Keratinocyte (primary cell): ENCODE data around the gene PRCP. TPM values are rescaled to one million over a fixed set of nuclear protein-coding genes. Genes with fewer than 3 reads are reported as not detected.

Experiments
- DNase-seq: peaks from one replicate; pipeline ENCODE4 v3.0.0-alpha.2; 2011; ENCODE audit warnings: low read depth, missing footprints, low spot score
- FAIRE-seq: peaks from 2 replicates; lab custom pipeline; 2011; peaks lifted over from hg19 to GRCh38; lab: Jason Lieb, UNC
- H2AFZ ChIP-seq: 2 replicates; pipeline ENCODE4 v1.6.0; 2012; ENCODE audit warnings: low read length, control low read depth, inconsistent platforms; ENCODE audit not compliant: control insufficient read depth
- H3K27ac ChIP-seq: 2 replicates; pipeline ENCODE4 v1.5.1; 2011; ENCODE audit warnings: low read length; ENCODE audit not compliant: control insufficient read depth, insufficient read depth
- H3K27me3 ChIP-seq: 3 replicates; pipeline ENCODE4 v1.6.0; 2011; ENCODE audit warnings: low read length; ENCODE audit not compliant: control insufficient read depth, insufficient read depth; ENCODE audit errors: extremely low read depth
- H3K36me3 ChIP-seq, 2 experiments: 2 replicates in 1 of 2; 3 replicates in 1 of 2; pipeline ENCODE4 v1.5.1; 2011; ENCODE audit warnings: low read length in 2 of 2, mild to moderate bottlenecking in 1 of 2; ENCODE audit not compliant: control insufficient read depth in 2 of 2, insufficient read depth in 2 of 2; ENCODE audit errors: extremely low read depth in 1 of 2
- H3K4me1 ChIP-seq: 3 replicates; pipeline ENCODE4 v1.5.1; 2011; ENCODE audit warnings: low read length; ENCODE audit not compliant: control insufficient read depth, insufficient read depth; ENCODE audit errors: extremely low read depth
- H3K4me2 ChIP-seq: 3 replicates; pipeline ENCODE4 v1.6.0; 2011; ENCODE audit warnings: low read depth, low read length; ENCODE audit not compliant: control insufficient read depth, insufficient read depth; ENCODE audit errors: extremely low read depth
- H3K4me3 ChIP-seq, 3 experiments: fragments of 200-600 bp in 1 of 3; sonication (generic) in 1 of 3; 2 replicates in 2 of 3; 3 replicates in 1 of 3; pipeline ENCODE4 v1.5.1; 2011 to 2016; ENCODE audit warnings: low read length in 3 of 3, mild to moderate bottlenecking in 3 of 3, control low read depth in 2 of 3, inconsistent platforms in 1 of 3, low read depth in 1 of 3, mixed read lengths in 1 of 3, mixed run types in 1 of 3, moderate library complexity in 1 of 3; ENCODE audit not compliant: control insufficient read depth in 2 of 3, insufficient read depth in 2 of 3; ENCODE audit errors: extremely low read depth in 1 of 3
- H3K79me2 ChIP-seq: 2 replicates; pipeline ENCODE4 v1.6.0; 2012; ENCODE audit warnings: low read length; ENCODE audit not compliant: control insufficient read depth, insufficient read depth
- H3K9ac ChIP-seq: 3 replicates; pipeline ENCODE4 v1.6.0; 2011; ENCODE audit warnings: low read length; ENCODE audit not compliant: control insufficient read depth, insufficient read depth; ENCODE audit errors: extremely low read depth
- H3K9me1 ChIP-seq: 3 replicates; pipeline ENCODE4 v1.6.0; 2011; ENCODE audit warnings: low read length; ENCODE audit not compliant: control insufficient read depth, insufficient read depth; ENCODE audit errors: extremely low read depth
- H3K9me3 ChIP-seq: 2 replicates; pipeline ENCODE4 v1.5.1; 2012; ENCODE audit warnings: low read depth, low read length; ENCODE audit not compliant: control insufficient read depth
- H4K20me1 ChIP-seq: 3 replicates; pipeline ENCODE4 v1.6.0; 2011; ENCODE audit warnings: low read length; ENCODE audit not compliant: control insufficient read depth, insufficient read depth; ENCODE audit errors: extremely low read depth
- EZH2 ChIP-seq: IDR thresholded peaks from one replicate; pipeline ENCODE4 v1.6.1; 2012; ENCODE audit warnings: inconsistent platforms, mild to moderate bottlenecking, low read length, moderate library complexity
- dilution Hi-C: fragments of 300-500 bp; cut with MboI; formaldehyde crosslinking; loops from one replicate; pipeline ENCODE4 v1.7.0; 2020; ENCODE audit warnings: low sequenced_read_pairs; ENCODE audit not compliant: extremely low pct_ligation_motif_present
- polyA plus RNA-seq, 5 experiments: library from polyadenylated mRNA; depleted of rRNA in 3 of 5; stranded (reverse) in 3 of 5; stranded (forward) in 1 of 5; unstranded in 1 of 5; fragments of >200 nt; gene quantifications; 1 replicate in 1 of 5; 2 replicates in 3 of 5; 3 replicates in 1 of 5; pipeline versions ENCODE4 v1.2.1 to v1.2.3, GENCODE V29; 2011 to 2012; ENCODE audit warnings: missing spikeins in 2 of 5, low read depth in 1 of 5, low replicate concordance in 1 of 5
- TF ChIP-seq, protein P1 (sequence below), 3 experiments: IDR thresholded peaks in 1 of 3; conservative IDR thresholded peaks in 1 of 3; optimal IDR thresholded peaks in 1 of 3; 2 replicates in 2 of 3; 3 replicates in 1 of 3; pipeline versions ENCODE3 to v1.5.1; 2011; ENCODE audit warnings: low read length in 3 of 3, mild to moderate bottlenecking in 3 of 3, moderate library complexity in 2 of 3, control low read depth in 1 of 3, inconsistent platforms in 1 of 3; ENCODE audit not compliant: insufficient read depth in 2 of 3; ENCODE audit errors: extremely low read depth in 1 of 3

Gene PRCP
- polyA plus RNA-seq, 1 donor (not counting 4 experiments of a cell fraction or from before 2014, with no cell fraction given) = 43.5 TPM

DNA sequence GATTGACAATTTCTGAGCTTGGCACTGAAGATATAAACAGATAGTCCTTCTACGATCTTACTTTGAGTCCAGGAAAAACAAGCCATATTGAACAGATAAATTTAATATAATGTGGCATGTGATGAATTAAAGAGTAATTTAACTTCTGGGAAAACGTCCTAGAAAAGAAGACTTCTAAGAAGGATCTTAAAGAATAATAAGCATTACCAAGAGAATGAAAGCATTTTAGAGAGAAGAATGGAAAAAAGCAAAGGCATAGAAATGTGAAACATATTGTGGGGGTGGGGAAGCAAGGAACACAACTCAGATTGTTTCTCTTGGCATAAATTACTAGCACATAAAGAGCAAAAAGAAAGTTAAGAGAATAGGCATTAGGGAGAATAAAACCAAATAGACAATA, 6.7 kb upstream of the PRCP start:
- DNase-seq = no peak
- Histone ChIP-seq H2AFZ (peak overlapping the region; percentile 13), H3K27ac (no peak overlapping the region), H3K4me1 (peaks cover 18% of the 10 kb centered on the region), H3K4me3 (no peak overlapping the region), H3K9me3 (no peaks in the 10 kb centered on the region), H3K27me3 (no peaks in the 10 kb centered on the region), H3K36me3 (no peaks in the 10 kb centered on the region), H3K4me2 (no peak overlapping the region), H3K79me2 (peaks cover 45% of the 10 kb centered on the region), H4K20me1 (no peaks in the 10 kb centered on the region), H3K9me1 (no peaks in the 10 kb centered on the region), H3K9ac (no peak overlapping the region)
- no peak for TF ChIP-seq EZH2
- dilution Hi-C loops = no loop called here
- no peak for FAIRE-seq

GRCh38 chr11:82906236-82906635, 6.0 kb upstream of the PRCP start:
- no peak overlapping the region for H2AFZ ChIP-seq
- DNase-seq (no peak), FAIRE-seq (no peak)
- no peak overlapping the region for H3K27ac ChIP-seq
- peaks cover 18% of the 10 kb centered on the region for H3K4me1 ChIP-seq
- peaks cover 47% of the 10 kb centered on the region for H3K79me2 ChIP-seq
- no peak overlapping the region for H3K9ac ChIP-seq
- H3K4me3 ChIP-seq = no peak overlapping the region
- no peaks in the 10 kb centered on the region for H4K20me1 ChIP-seq
- no peaks in the 10 kb centered on the region for H3K9me3 ChIP-seq
- H3K36me3 ChIP-seq = no peaks in the 10 kb centered on the region
- no peaks in the 10 kb centered on the region for H3K27me3 ChIP-seq
- no peak for TF ChIP-seq EZH2
- TF ChIP-seq, protein P1, sequence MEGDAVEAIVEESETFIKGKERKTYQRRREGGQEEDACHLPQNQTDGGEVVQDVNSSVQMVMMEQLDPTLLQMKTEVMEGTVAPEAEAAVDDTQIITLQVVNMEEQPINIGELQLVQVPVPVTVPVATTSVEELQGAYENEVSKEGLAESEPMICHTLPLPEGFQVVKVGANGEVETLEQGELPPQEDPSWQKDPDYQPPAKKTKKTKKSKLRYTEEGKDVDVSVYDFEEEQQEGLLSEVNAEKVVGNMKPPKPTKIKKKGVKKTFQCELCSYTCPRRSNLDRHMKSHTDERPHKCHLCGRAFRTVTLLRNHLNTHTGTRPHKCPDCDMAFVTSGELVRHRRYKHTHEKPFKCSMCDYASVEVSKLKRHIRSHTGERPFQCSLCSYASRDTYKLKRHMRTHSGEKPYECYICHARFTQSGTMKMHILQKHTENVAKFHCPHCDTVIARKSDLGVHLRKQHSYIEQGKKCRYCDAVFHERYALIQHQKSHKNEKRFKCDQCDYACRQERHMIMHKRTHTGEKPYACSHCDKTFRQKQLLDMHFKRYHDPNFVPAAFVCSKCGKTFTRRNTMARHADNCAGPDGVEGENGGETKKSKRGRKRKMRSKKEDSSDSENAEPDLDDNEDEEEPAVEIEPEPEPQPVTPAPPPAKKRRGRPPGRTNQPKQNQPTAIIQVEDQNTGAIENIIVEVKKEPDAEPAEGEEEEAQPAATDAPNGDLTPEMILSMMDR (optimal IDR thresholded peaks at IDR 0.05 in 1 of 3, IDR thresholded peaks at IDR 0.05 in 1 of 3, conservative IDR thresholded peaks at IDR 0.05 in 1 of 3; ENCODE audit: extremely low read depth in 1 of 3, insufficient read depth in 2 of 3, low read length in 3 of 3) = peak in 1 of 3 experiments; percentile 15
- peak overlapping the region; percentile 12 for H3K4me2 ChIP-seq
- no peaks in the 10 kb centered on the region for H3K9me1 ChIP-seq
- dilution Hi-C loops = no loop called here
